Stimulated activated CD8-positive, alpha-beta memory T cell treated with anti-CD3 and anti-CD28 coated beads, Interleukin-2, amount 100 ng/mL, for 1 hour (primary cell): ENCODE measurements around the gene SPATA3.

Experiments
- DNase-seq, 2 donors: peaks; one replicate each; pipeline ENCODE4 v3.0.0-alpha.2; 2020; ENCODE audit warnings: low read depth in 2 of 2

SPATA3 gene

GRCh38 chr2:231049286-231050017 is 53.5 kb downstream of the SPATA3 start:
- no peak for DNase-seq

- no peak for DNase-seq
Observed at GRCh38 chr2:231050018-231050901, 54.3 kb downstream of the SPATA3 start.

GRCh38 chr2:231051116-231051515 is 55.2 kb downstream of the SPATA3 start:
- DNase-seq: no peak

DNA sequence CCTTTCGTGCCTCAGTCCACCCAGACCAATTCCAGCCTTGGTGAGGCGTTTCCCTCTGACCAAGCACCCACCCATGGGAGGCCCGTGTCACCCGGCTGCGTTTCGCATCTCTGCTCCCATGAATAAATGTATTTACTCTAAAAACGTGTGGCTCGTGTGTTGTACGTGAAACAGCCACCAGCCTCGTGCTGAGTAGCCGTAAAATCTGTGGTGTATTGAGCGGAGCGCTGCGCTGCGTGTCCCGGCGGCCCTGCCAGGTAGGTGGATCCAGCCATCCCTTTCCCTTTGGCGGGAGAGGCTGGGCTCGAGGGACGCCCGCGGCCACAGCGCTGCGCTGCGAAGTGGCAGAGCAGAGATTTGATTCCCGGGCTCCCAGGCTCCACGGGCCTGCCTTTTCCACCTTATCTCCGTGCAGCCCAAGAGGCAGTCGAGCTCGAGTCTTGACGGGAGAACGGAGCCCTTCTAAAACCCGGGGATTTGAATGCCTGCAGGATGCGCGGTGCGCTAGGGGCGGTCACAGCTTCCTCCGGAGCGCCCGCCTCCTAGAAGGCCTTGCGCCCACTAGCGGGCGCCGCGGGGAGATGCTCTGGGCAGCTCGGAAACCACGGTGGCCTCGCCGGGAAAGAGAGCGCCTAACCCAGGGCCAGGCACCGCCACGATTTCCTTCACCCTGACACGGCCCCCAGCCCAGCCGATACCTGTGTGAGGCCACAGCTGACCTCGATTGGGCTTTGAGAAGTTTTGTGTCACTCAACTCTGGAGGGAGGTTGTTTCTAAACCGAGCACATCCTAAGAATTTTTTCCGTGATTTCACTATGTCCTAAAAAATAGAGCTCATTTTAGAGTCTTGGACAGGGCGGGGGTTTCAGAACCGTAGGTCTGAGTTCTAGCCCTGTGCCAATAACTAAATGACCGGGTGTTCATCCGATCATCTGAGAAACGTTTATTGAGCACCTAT is 56.9 kb downstream of the SPATA3 start:
- peak; percentile 56 to 71 for DNase-seq

DNA sequence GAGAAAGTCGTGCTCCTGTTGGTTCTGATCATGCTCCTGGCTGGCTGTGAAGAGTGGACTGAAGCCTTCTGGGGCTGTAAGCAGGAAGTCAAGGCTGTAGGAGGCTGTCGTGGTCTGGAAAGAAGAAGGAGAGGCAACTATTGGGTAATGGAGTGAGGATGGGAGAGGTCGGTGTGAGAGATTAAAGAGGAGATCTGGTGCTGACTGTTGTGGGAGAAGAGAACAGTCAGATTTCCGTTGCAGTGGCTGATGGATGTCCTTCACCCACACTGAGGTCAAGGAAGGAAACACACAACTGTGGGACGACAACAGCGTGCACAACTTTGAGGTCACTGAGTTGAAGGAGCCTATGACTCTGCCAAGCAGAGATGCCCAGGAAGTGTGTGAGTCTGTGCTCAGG is 57.9 kb downstream of the SPATA3 start:
- DNase-seq: no peak

GRCh38 chr2:231056453-231057416 is 60.8 kb downstream of the SPATA3 start, which contains the start of gene PSMD1:
PSMD1 (plus strand) TSS chr2:231056867; CDS start chr2:231057026, 159 bp downstream.
- DNase-seq: peak; percentile 85 to 87

- no peak for DNase-seq
Observed at GRCh38 chr2:231057590-231057989, 61.7 kb downstream of the SPATA3 start.
